Cerebellar cortex (tissue), 1 donor: ENCODE measurements around the gene MMP23B.
A peak's percentile ranks its signal among the peaks of the same experiment; 100 is the strongest.

Experiments
- DNase-seq: peaks from one replicate; pipeline ENCODE4 v3.0.0-alpha.2; 2015; ENCODE audit warnings: low spot score

MMP23B gene

DNA sequence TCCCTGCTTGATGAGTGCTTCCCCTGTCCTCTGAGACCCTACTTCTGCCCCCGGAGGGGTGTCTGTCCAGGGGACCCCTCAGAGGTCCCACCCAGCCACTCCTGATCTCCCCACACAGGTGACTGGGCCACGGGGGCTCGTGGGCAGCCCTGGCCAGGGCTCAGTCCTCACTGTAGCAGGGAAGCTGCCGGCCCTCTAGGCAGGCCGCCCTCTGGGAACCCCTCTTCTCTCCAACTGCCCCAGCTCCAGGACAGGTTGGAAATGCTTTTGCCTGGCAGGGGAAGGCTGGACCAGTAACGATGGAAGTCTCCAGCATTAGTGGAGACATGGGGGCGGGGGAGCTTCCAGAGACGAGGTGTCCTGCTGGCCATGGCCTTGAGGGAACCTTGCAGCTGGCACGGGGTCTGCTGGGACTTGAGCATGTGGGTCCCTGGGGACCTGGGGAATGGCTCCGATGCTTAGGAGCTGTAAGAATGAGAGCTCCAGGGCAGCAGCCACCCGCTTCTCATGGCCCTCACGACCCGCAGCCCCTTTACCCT lies 28.9 kb upstream of the MMP23B start:
- no peak for DNase-seq

DNA sequence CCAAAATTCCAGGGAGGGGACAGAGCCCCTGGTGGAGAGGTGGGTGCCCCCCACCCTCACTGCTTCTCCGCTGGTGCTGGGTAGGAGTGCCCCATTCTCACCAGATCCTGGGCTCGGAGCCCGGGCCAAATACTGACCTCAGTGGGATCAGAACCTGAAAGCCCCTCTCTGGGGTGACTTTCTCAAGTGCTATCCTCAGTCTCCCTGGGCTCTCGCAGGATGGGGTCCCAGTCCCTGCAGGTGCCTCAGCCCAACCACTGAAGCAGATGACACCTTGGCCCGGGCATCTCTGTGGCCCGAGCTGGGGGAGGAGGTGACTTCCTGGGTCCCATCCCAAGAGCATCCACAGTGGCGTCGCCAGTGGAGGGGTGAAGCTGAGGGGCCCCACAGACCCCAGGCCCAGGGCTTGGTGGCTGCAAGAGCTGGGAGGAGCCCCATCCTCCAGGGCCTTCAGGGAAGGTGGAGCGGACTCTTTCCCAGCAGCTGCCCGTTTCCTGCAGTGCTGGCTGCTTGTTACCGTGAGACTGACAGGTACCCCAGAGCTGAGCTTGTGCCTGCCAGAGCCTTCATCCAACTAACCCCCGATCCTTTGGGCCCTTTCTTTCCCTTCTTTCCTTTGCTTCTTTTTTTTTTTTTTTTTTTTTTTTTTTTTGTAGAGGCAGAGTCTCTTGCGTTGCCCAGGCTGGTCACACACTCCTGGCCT lies 28.2 kb upstream of the MMP23B start:
- no peak for DNase-seq

DNA sequence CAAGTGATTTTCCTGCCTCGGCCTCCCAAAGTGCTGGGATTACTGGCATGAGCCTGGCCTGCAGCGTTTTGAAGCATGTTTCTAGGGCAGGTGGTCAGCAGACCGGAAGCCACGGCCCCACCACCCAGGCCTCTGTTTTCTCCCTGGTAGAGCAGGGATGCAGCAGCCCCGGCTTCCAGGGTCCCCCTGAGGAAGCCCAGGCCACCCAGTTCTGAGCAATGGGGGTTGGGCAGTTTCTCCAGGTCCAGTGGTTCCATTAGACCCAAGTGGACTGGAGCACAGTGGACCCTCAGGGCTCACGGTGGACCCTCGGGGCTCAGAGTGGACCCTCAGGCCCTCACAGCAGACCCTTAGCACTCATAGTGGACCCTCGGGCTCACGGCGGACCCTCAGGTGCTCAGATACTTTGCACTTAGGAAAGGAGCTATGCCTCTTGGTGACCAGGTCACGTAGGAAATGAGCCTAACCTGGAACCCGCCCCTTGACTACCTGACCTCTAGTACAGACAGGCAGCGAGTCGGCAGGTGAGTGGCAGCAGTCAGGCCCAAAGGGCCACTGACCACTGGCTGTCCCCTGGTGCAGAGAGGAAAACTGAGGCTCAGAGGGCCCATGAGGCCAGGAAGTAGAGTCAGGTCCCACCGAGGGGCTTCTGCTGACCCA lies 27.5 kb upstream of the MMP23B start:
- DNase-seq, result no peak

DNA sequence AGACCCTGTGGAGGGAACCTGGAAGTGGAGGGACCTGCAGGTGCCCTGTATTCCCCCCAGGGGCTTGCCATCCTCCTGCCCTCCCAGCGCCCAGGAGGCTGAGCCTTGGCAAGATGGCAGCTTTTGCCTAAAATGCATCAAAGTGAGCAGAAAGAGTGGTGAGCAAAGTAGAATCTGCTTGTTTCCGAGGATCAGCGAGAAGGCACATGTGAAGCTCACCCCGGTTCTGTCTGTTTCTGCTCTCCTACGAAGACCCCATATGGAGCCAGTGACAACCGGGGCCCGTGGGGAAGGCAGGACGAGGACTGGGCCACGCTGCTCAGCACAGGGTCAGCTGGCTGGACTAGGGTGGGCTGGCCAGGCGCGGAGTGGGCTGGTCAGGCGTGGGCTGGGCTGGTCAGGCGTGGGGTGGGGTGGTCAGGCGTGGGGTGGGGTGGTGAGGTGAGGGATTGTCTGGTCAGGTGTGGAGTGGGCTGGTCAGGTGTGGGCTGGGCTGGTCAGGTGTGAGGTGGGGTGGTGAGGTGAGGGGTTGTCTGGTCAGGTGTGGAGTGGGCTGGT lies 26.9 kb upstream of the MMP23B start:
- no peak for DNase-seq

DNA sequence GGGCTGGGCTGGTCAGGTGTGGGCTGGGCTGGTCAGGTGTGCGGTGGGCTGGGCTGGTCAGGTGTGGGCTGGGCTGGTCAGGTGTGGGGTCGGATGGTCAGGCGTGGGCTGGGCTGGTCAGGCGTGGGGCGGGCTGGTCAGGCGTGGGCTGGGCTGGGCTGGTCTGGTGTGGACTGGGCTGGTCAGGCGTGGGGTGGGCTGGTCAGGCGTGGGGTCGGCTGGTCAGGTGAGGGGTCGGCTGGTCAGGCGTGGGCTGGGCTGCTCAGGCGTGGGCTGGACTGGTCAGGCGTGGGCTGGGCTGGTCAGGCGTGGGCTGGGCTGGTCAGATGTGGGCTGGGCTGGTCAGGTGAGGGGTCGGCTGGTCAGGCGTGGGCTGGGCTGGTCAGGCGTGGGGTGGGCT lies 26.2 kb upstream of the MMP23B start:
- DNase-seq, result no peak

DNA sequence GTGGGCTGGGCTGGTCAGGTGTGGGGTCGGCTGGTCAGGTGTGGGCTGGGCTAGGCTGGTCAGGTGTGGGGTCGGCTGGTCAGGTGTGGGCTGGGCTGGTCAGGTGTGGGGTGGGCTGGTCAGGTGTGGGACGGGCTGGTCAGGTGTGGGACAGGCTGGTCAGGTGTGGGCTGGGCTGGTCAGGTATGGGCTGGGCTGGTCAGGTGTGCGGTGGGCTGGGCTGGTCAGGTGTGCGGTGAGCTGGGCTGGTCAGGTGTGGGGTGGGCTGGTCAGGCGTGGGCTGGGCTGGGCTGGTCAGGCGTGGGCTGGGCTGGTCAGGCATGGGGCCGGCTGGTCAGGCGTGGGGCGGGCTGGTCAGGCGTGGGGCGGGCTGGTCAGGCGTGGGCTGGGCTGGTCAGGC lies 25.7 kb upstream of the MMP23B start:
- DNase-seq, result no peak

DNA sequence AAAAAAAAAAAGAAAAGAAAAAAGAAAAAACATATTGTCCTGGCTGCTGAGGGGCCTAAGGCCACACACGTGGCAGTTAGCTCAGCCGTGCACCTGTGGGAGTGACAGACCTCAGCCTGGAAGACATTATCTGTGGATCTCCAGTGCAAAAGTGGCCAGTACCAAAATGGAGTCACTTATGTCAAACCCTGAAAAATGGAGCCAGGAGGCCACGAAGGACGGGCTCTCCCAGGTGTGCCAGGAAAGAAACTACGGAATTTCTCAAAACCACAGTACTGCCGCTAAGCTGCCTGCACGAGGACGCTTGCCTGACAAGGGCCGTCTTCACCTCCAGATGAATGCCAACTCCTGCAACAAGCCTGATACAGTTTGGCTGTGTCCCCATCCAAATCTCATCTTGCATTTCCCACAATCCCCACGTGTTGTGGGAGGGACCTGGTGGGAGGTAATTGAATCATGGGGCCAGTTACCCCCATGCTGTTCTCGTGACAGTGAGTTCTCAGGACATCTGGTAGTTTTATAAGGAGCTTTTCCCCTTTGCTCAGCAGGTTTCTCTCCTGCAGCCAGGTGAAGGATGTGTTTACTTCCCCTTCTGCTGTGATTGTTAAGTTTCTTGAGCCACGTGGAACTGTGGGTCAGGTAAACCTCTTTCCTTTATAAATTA lies 22.0 kb upstream of the MMP23B start:
- DNase-seq, result no peak

DNA sequence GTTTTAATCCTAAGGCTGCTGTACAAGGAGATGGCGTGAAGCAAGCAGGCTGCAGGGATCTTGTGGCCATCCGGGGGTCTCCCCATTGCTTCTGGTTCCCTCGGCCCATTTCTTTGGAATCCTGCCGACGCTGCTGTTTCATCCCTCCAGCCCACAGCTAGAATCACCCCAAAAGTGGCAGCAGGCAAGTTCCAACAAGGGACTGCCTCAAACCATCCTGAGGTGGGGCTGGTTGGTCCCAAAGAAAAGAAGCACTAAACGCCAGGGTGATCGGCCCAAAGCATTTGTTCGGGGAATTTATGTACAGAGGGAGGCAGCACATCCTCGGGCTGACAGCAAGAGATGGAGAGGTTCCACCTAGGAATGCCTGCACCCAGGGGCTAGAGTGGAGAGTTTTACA lies 21.2 kb upstream of the MMP23B start:
- no peak for DNase-seq

DNA sequence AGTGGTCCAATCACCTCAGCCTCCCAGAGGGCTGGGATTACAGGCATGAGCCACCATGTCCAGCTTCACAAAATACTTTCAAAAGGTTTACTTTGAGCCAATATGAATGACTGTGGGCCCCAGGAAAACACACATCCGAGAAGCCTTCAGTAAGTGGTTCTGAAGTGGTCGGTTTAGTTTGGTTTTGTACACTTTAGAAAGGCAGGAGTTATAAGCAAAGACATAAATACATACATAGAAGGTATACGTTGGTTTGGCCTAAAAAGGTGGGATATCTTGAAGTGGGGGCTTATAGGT lies 19.9 kb upstream of the MMP23B start:
- no peak for DNase-seq

DNA sequence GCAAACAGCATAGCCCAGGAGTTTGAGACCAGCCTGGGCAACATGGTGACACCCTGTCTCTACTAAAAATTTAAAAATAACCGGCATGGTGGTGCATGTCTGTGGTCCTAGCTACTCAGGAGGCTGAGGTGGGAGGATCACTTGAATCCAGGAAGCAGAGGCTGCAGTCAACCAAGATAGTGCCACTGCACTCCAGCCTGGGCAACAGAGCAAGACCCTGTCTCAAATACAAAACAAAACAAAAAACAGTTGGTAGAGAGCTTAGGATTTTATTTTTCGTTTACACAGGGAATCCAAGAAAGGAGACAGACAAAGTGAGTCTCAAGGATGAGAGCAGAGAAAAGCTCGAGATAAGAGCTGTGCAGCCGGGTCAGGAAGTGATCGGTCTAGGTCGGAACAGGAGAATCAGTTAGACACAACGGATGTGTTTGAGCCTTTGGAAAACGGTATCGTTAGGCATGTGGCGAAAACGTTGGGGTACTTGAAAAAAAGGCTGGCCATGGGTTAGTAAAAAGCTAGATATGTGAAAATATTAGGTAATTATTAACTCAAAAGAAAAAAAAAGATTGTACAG lies 18.4 kb upstream of the MMP23B start:
- DNase-seq, result no peak

DNA sequence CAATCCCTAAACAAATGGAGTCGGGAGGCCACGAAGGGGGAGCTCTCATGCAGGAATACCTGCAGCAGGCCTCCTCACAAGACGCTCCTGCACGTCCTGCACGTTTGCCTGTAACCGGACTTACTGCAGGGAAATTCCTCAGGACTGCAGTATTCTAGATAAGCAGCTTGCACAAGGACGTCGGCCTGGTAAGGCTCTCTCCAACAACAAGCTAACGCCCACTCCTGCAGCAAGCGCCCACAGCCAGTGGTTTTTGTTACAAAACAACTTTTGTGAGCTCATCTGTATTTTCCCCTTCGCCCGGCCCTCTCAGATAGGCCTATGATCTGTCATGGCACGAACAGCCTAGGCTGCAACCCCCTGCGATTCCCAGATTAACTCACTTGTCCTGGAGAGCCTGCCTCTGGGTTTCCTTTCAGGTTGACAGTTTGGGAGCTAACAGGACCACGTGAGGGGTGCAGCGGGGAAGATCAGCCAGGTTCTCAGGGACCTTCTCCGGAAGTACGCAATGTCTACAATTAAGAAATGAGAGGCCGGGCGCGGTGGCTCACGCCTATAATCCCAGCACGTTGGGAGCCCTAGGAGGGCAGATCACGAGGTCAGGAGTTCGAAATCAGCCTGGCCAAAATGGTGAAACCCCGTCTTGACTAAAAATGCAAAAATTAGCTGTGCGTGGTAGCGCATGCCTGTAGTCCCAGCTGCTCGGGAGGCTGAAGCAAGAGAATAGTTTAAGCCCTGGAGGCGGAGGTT lies 17.6 kb upstream of the MMP23B start:
- DNase-seq, result peak; percentile 56

DNA sequence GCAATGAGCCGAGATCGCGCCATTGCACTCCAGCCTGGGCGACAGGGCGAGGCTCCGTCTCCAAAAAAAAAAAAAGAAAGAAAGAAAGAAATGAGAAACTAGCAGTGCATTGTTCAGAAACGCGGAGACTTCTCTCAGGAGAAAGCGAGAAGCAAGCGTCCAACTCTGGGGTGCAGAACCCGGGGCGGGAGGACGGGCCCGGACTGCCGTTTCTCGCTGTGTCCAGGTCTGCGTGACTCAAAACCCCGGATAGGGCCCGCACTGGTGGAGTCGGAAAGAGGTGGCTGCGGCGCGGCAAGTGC lies 17.1 kb upstream of the MMP23B start:
- no peak for DNase-seq

DNA sequence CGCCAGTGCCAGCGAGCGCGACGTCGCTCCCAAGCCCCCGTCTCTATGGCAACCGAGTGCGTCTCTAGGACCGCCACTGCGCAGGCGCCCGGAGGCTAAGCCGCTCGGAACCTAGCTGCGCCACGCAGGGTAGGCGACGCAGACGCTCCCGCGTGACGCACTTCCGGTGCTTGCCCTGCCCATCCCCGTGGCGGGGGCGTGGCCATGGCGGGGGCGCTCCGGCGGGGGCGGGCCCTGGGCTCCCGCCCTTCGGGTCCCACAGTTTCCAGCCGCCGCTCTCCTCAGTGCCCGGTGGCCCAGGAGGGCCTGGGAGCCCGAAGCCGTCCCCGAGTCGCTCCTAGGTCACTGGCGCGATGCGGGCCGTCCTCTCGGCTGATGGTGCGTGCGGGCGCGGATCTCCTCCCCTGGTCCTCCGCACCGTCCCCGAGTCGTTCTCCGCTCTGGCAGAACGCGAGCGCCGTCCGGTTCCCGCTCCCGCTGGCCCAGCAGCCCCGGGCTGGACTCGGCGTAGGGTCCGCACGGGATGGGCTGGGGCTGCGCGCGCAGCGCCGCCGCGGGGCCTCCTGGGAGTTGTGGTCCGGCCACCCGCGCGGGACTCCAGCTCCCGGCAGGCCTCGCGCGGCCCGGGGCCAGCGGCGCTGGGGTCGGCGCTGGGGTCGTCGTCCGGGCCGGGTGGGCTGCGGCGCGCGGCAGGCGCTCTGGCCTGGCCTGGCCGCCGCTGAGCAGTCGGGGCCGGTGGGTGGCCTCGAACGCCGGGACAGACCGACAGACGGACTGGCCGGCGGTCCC lies 16.5 kb upstream of the MMP23B start, which contains the start of gene MIB2:
Gene MIB2, plus strand, starts transcription at position 245 of the 789 bp plus-strand sequence. CDS start 7,953 bp downstream, outside the sequence.
- peak; percentile 97 for DNase-seq

DNA sequence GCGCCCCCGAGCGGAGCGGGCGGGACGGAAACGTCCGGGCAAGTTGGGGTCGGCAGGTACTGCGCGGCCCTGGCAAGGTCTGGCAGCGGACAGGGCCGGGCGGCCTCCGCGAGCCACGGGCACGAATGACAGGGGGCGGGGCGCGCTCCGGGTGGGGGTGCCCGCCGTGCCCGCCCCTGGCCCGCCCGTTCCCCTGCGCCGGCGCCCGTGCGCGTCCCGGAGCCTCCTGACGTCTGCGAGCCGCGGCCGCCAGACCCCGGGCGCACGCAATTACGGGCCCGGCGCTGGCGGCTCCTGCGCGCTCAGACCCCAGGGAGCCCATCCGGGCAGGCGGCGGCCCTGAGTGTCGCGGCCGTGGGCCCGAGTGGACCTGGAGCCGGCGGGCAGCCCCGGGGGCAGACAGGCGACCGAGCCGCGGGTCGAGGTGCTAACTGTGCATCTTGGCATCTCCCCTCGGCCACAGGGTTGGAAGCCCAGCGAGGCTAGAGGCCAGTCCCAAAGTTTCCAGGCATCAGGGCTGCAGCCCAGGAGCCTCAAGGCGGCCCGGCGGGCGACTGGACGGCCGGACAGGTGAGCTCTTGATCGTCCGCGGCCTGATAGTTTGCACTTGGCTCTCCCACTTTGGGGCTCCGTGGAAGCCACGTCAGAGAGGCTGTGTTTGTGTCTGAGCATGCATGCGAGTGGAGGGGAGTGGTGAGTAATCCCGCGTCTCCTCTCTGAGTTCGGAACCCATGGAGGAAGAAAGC lies 15.8 kb upstream of the MMP23B start:
- no peak for DNase-seq

DNA sequence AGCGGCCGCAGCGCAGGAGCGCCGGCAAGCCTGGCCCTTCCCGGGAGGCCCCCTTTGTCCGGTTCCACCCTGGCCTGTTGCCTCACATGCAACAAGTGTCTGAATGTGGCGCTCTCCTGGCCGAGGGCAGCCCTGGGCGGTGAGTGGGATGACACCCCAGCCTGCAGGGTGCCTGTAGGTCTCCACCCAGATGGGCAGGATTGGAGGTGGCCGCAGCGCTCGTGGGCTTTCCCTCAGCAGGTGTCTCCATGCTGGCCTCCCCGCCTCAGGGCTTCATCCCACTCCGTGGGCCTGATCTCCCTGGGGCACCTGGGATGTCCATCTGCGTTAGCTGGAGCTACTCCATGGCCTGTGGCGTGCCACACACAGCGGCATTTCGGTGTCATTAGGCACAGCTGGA lies 15.1 kb upstream of the MMP23B start:
- no peak for DNase-seq

DNA sequence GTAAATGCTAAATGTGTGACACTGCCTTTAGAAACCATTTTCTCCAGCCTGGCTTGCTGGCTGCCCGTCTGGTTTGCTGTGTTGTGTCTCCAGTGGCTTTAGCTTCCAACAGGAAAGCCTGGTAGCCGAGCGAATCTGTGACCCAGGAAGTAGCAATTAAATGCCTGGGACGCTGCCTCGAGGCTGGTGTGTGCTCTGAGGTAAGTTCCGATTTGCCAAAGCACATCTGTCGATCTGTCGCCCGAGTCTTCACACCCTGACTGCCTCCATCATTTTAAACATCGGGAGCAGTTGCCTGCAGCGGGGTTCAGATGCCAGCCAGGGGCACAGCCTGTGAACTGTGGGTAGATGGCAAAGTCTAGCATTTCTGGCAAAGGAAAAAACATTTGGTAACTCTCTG lies 14.5 kb upstream of the MMP23B start:
- DNase-seq, result no peak

DNA sequence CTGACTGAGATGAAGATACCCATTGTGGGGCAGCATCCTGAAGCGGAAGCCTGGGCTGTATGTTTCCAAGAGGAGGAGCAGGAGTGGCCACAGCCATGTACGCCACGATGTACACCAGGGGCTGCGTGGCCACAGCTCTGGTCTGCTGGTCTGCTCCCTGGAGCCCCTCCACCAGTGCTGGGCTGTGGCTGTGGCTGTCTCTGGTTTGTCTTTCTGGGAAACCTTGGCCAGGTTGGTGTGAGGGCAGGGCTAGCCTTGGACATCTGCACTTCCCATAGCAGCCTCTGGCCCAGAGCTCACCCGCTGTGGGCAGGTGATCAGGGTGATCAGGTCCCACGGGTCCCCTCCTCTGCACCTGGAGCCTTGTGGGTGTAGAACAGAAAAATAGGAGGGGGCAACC lies 14.0 kb upstream of the MMP23B start:
- DNase-seq, result no peak

DNA sequence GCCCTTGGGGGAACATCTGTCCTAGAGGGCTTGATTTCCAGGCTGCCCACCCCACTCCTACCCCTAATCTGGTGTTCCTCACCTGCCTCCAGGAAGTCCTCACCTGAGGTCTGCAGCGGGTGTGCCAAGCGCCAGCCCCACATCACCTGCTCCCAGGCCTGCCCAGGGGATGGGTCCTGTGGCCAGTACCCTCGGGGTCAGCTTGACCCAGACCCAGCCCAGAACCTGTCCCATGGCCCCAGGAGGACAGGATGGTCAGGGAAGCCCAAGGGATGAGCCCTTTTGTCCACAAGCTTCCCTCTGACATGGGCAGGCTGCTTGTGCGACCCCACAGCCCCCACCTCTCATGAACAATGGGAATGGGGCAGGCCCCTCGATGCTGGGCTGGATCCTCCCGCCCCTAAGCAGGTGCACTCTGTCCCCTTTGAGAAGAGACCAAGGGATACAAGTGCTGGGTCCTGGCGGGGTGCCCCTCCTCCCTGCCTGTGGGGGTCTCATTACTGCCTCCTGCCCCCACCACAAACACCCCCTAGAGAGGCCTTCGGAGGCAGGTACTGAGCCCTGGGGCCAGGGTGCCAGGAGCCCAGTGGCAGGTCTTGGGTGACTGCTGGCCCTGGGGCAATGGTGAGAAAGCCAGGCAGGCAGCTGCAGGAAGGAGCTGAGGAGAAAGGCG lies 13.4 kb upstream of the MMP23B start:
- DNase-seq, result no peak

DNA sequence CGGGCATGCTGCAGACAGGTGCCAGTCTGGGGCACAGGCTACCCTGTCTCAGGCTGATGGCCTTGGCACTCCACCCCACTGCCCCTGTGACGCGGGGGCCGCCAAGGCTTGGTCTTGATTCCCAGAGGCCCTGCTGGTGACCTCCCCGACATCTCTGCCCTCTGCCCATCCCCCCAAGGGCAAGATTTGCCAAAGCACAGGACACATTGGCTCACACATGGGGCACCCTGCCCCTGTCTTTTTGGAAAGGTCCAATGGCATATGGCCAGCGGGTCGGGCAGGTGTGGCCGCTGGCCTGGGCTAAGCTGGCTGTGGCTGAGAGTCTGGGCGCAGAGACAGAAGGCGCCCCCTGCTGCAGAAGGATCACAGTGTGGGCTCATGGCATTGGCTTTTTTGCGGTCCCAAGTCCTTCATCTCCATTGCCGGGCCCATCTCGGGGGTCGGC lies 12.0 kb upstream of the MMP23B start:
- no peak for DNase-seq
